GM06990 (cell line): ENCODE measurements around the gene FASTK.

ENCODE experiments used
- DNase-seq: peaks from one replicate; pipeline ENCODE4 v3.0.0-alpha.2; 2011; ENCODE audit not compliant: insufficient read length; ENCODE audit errors: extremely low read depth
- H3K27me3 ChIP-seq: replicated peaks from 2 replicates; pipeline ENCODE4 v1.6.0; 2011; ENCODE audit warnings: low read length; ENCODE audit not compliant: control insufficient read depth, insufficient read depth
- H3K36me3 ChIP-seq: 2 replicates; pipeline ENCODE4 v1.5.1; 2011; ENCODE audit warnings: low read length; ENCODE audit not compliant: control insufficient read depth, insufficient read depth
- H3K4me3 ChIP-seq: replicated peaks from 2 replicates; pipeline ENCODE4 v1.5.1; 2011; ENCODE audit warnings: low read depth, mild to moderate bottlenecking, control low read depth, low read length
- CTCF ChIP-seq: IDR thresholded peaks from 2 replicates; pipeline ENCODE4 v1.5.1; 2011; ENCODE audit warnings: low read length, control low read depth, mild to moderate bottlenecking, inconsistent platforms; ENCODE audit not compliant: insufficient read depth, poor library complexity, severe bottlenecking

Gene FASTK

GRCh38 chr7:151121380-151122170, 41.0 kb upstream of the FASTK start:
- no peak for DNase-seq

GRCh38 chr7:151120896-151121295, 40.3 kb upstream of the FASTK start:
- no peaks in the 10 kb centered on the region for H3K27me3 ChIP-seq
- no peak for TF ChIP-seq CTCF
- DNase-seq: no peak
- H3K4me3 ChIP-seq: no peak overlapping the region
- peaks cover 14% of the 10 kb centered on the region for H3K36me3 ChIP-seq

More at GRCh38 chr7:151121380-151122170, 41.0 kb upstream of the FASTK start:
- TF ChIP-seq CTCF: no peak
- Histone ChIP-seq H3K36me3 (peaks cover 14% of the 10 kb centered on the region), H3K27me3 (no peaks in the 10 kb centered on the region), H3K4me3 (no peak overlapping the region)

GRCh38 chr7:151119902-151120301, 39.3 kb upstream of the FASTK start:
- H3K4me3 ChIP-seq: no peak overlapping the region
- peaks cover 12% of the 10 kb centered on the region for H3K36me3 ChIP-seq
- H3K27me3 ChIP-seq: no peaks in the 10 kb centered on the region
- DNase-seq: no peak
- no peak for TF ChIP-seq CTCF

- DNase-seq: no peak
- no peak overlapping the region for H3K4me3 ChIP-seq
- TF ChIP-seq CTCF: no peak
- peaks cover 10% of the 10 kb centered on the region for H3K36me3 ChIP-seq
- H3K27me3 ChIP-seq: no peaks in the 10 kb centered on the region
These were observed 38.4 kb upstream of the FASTK start for GRCh38 chr7:151119055-151119415.

- no peak overlapping the region for H3K4me3 ChIP-seq
- DNase-seq: no peak
- peaks cover 6% of the 10 kb centered on the region for H3K36me3 ChIP-seq
- no peaks in the 10 kb centered on the region for H3K27me3 ChIP-seq
- no peak for TF ChIP-seq CTCF
These were observed 37.8 kb upstream of the FASTK start for GRCh38 chr7:151118108-151119054.
